Prostate gland (tissue), 2 donors: ENCODE measurements around the gene NCAM2. TPM values are rescaled to one million over a fixed set of nuclear protein-coding genes. Genes with fewer than 3 reads are reported as not detected.

Experiments used
- DNase-seq: peaks from one replicate; pipeline ENCODE4 v3.0.0-alpha.2; 2019; ENCODE audit warnings: low spot score
- H3K27ac ChIP-seq, 2 donors: fragments of 200-600 bp; sonication (generic); 2 replicates each; pipeline ENCODE4 v1.5.1; 2017 to 2019
- H3K27me3 ChIP-seq: fragments of 200-600 bp; sonication (generic); replicated peaks from 2 replicates; pipeline ENCODE4 v1.5.1; 2019; ENCODE audit not compliant: insufficient read depth
- H3K36me3 ChIP-seq, 2 donors: fragments of 200-600 bp; sonication (generic); 1 replicate in 1 of 2; 2 replicates in 1 of 2; pipeline versions ENCODE4 v1.5.1 to v1.8.1; 2017 to 2019
- H3K4me1 ChIP-seq: fragments of 200-600 bp; sonication (generic); replicated peaks from 2 replicates; pipeline ENCODE4 v1.5.1; 2019
- H3K4me3 ChIP-seq, 2 donors: fragments of 200-600 bp; sonication (generic); 2 replicates each; pipeline ENCODE4 v1.5.1; 2017 to 2019
- H3K9me3 ChIP-seq: fragments of 200-600 bp; sonication (generic); 2 replicates; pipeline ENCODE4 v1.5.1; 2017
- CTCF ChIP-seq, 4 experiments: fragments of 200-600 bp in 2 of 4; fragments of 450-650 bp in 2 of 4; sonication (generic) in 2 of 4; IDR thresholded peaks; 1 replicate in 3 of 4; 2 replicates in 1 of 4; pipeline ENCODE4 v1.5.1; 2016 to 2019; ENCODE audit warnings: antibody characterized with exemption in 4 of 4, mild to moderate bottlenecking in 2 of 4, moderate library complexity in 2 of 4
- POLR2A ChIP-seq: fragments of 450-650 bp; IDR thresholded peaks from one replicate; pipeline ENCODE4 v1.6.1; 2016; ENCODE audit warnings: antibody characterized with exemption, mild to moderate bottlenecking
- POLR2AphosphoS5 ChIP-seq: sonication (generic); formaldehyde crosslinking; IDR thresholded peaks from one replicate; pipeline ENCODE4 v1.6.1; 2017; ENCODE audit warnings: antibody characterized with exemption
- WGBS: methylation state at CpG from one replicate; pipeline ENCODE4 v1.1.5; 2018; 5-methylcytosine and 5-hydroxymethylcytosine counted together
- intact Hi-C: fragments of 100-400 bp; cut with DNase I; formaldehyde crosslinking; loops from one replicate; pipeline ENCODE4 v1.14.2; 2022
- total RNA-seq, 2 donors: library from RNA; depleted of rRNA; stranded (reverse); fragments of >200 nt; gene quantifications; one replicate each; pipeline ENCODE4 v1.1.0, GENCODE V29; 2016

NCAM2 gene
- total RNA-seq, 2 donors from 2014 or later: 1.1 to 21.9 TPM

DNA sequence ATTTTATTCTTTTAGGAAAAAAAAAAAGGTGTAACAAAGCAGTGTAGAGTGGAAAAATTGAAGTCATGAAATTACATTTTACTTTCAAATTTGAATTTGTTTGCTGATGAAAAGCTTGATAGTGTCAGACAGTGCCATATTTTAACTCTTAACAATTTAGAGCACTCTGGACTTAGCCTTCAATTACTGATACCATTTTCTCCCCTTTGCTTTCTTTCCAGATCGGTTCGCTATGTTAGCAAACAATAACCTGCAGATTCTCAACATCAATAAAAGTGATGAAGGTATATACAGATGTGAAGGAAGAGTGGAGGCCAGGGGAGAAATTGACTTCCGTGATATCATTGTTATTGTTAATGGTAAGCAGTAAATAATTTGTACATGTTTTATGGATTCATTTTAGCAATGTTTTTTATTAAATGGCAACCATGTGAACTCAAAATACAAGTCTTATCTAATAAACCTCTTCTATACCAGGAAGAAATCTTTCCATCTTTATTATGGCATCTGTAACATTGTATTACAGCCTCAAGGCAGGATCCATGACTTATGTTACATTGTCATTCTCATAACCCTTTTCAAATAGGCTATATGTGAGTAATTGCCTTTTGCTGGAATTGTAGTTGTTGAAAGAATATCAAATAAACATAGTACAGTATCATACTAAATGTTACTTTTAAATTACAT, 293.8 kb downstream of the NCAM2 start:
- TF ChIP-seq POLR2AphosphoS5: no peak
- no peak for TF ChIP-seq POLR2A
- no peak for TF ChIP-seq CTCF (IDR thresholded peaks at IDR 0.05)
- no peak for DNase-seq
- Histone ChIP-seq H3K27ac (no peak overlapping the region), H3K4me3 (no peak overlapping the region), H3K36me3 (no peaks in the 10 kb centered on the region), H3K4me1 (no peaks in the 10 kb centered on the region), H3K27me3 (no peaks in the 10 kb centered on the region), H3K9me3 (no peaks in the 10 kb centered on the region)
- intact Hi-C loops: no loop called here
- 69% methylated on average over 3 of the region's 3 CpGs for WGBS

- Histone ChIP-seq H3K27me3 (no peaks in the 10 kb centered on the region), H3K9me3 (no peaks in the 10 kb centered on the region), H3K36me3 (no peaks in the 10 kb centered on the region), H3K4me3 (no peak overlapping the region), H3K27ac (no peak overlapping the region), H3K4me1 (no peaks in the 10 kb centered on the region)
- DNase-seq: no peak
- TF ChIP-seq POLR2AphosphoS5 (no peak), CTCF (IDR thresholded peaks at IDR 0.05) (no peak), POLR2A (no peak)
- WGBS: 95% methylated on average over 3 of the region's 3 CpGs
- intact Hi-C loops: no loop called here
These were observed 297.1 kb downstream of the NCAM2 start for GRCh38 chr21:21295303-21295702.

DNA sequence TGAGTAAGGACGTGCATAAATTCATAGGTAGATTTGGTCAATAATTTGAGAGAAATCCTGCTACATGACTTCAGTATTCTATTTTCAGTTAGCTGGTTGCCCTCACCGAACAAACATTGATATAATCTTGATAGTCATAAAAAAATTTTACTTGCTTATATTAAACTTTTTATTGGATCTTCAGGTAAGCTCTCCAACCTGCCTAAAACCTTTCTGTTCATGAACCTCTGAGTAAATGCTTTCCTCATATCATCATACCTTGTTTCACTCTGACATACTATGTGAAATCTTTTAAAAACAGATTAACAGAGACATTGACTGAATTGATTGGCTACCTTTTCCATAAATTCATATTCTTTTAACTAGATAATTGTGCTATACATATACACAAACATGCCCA, 299.0 kb downstream of the NCAM2 start:
- no peak for TF ChIP-seq POLR2A
- TF ChIP-seq POLR2AphosphoS5: no peak
- TF ChIP-seq CTCF (IDR thresholded peaks at IDR 0.05): no peak
- no peaks in the 10 kb centered on the region for H3K27me3 ChIP-seq
- no peak overlapping the region for H3K27ac ChIP-seq
- H3K9me3 ChIP-seq: no peaks in the 10 kb centered on the region
- DNase-seq: no peak
- no peak overlapping the region for H3K4me3 ChIP-seq
- intact Hi-C loops: no loop called here
- no peaks in the 10 kb centered on the region for H3K36me3 ChIP-seq
- WGBS: 39% methylated on average over 2 of the region's 2 CpGs
- H3K4me1 ChIP-seq: no peaks in the 10 kb centered on the region

DNA sequence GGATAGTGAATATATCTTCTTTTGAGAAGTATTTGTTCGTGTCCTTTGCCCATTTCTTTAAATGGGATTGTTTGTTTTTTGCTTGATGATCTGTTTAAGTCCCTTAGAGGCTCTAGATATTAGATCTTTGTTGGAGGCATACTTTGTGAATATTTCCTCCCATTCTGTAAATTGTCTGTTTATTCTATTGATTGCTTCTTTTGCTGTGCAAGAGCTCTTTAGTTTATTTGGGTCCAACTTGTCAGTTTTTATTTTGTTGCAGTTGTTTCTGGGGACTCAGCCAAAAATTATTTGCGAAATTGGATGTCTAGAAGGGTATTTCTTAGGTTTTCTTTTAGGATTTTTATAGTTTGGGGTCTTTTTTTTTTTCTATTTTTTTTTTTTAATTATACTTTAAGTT, 302.8 kb downstream of the NCAM2 start:
- Histone ChIP-seq H3K27me3 (no peaks in the 10 kb centered on the region), H3K4me1 (no peaks in the 10 kb centered on the region)

More for the DNA sequence above, 302.8 kb downstream of the NCAM2 start:
- H3K27ac ChIP-seq: no peak overlapping the region
- no peak overlapping the region for H3K4me3 ChIP-seq
- intact Hi-C loops: no loop called here
- WGBS: 78% methylated on average over 2 of the region's 2 CpGs
- no peak for DNase-seq
- TF ChIP-seq CTCF (IDR thresholded peaks at IDR 0.05) (no peak), POLR2A (no peak), POLR2AphosphoS5 (no peak)
- no peaks in the 10 kb centered on the region for H3K9me3 ChIP-seq
- H3K36me3 ChIP-seq: no peaks in the 10 kb centered on the region
